Measurements from ENCODE around the gene AUTS2.
"Not testable (repeated sequence)": the region's sequence is repeated elsewhere in the genome, so short reads cannot be mapped to it uniquely, and the experiment has no call there.

Gene AUTS2

GRCh38 chr7:70574314-70574834, 976.1 kb downstream of the AUTS2 start:
- no peak for DNase-seq (ENCODE audit: low read depth in 2 of 2)

GRCh38 chr7:70574970-70575799, 976.9 kb downstream of the AUTS2 start:
- DNase-seq (ENCODE audit: low read depth in 2 of 2) = no peak

- no peak for DNase-seq (ENCODE audit: low read depth in 2 of 2)
Measured at GRCh38 chr7:70577078-70577477, 978.8 kb downstream of the AUTS2 start.

GRCh38 chr7:70578131-70578530, 979.9 kb downstream of the AUTS2 start:
- DNase-seq (ENCODE audit: low read depth in 2 of 2) = no peak

- no peak for DNase-seq (ENCODE audit: low read depth in 2 of 2)
Measured at GRCh38 chr7:70579397-70580097, 981.3 kb downstream of the AUTS2 start.

- DNase-seq (ENCODE audit: low read depth in 2 of 2) = no peak
Measured at GRCh38 chr7:70580161-70580560, 981.9 kb downstream of the AUTS2 start.

GRCh38 chr7:70582927-70583895, 984.9 kb downstream of the AUTS2 start:
- no peak for DNase-seq (ENCODE audit: low read depth in 2 of 2)

GRCh38 chr7:70583965-70584883, 985.9 kb downstream of the AUTS2 start:
- no peak for DNase-seq (ENCODE audit: low read depth in 2 of 2)

GRCh38 chr7:70585071-70585470, 986.8 kb downstream of the AUTS2 start:
- no peak for DNase-seq (ENCODE audit: low read depth in 2 of 2)

GRCh38 chr7:70586822-70587221, 988.5 kb downstream of the AUTS2 start:
- no peak for DNase-seq (ENCODE audit: low read depth in 2 of 2)

- no peak for DNase-seq (ENCODE audit: low read depth in 2 of 2)
Measured at GRCh38 chr7:70587739-70588138, 989.5 kb downstream of the AUTS2 start.

GRCh38 chr7:70588191-70588921, 990.1 kb downstream of the AUTS2 start:
- DNase-seq (ENCODE audit: low read depth in 2 of 2) = no peak

- no peak for DNase-seq (ENCODE audit: low read depth in 2 of 2)
Measured at GRCh38 chr7:70589010-70589409, 990.7 kb downstream of the AUTS2 start.

- DNase-seq (ENCODE audit: low read depth in 2 of 2) = no peak
Measured at GRCh38 chr7:70589590-70589989, 991.3 kb downstream of the AUTS2 start.

- no peak for DNase-seq (ENCODE audit: low read depth in 2 of 2)
Measured at GRCh38 chr7:70590126-70590854, 992.0 kb downstream of the AUTS2 start.

- no peak for DNase-seq (ENCODE audit: low read depth in 2 of 2)
Measured at GRCh38 chr7:70591643-70592042, 993.4 kb downstream of the AUTS2 start.

GRCh38 chr7:70592171-70592570, 993.9 kb downstream of the AUTS2 start:
- no peak for DNase-seq (ENCODE audit: low read depth in 2 of 2)

- no peak for DNase-seq (ENCODE audit: low read depth in 2 of 2)
Measured at GRCh38 chr7:70594170-70594569, 995.9 kb downstream of the AUTS2 start.

- DNase-seq (ENCODE audit: low read depth in 2 of 2) = not testable (repeated sequence)
Measured at GRCh38 chr7:70594885-70595284, 996.6 kb downstream of the AUTS2 start.

Measured in stimulated activated CD8-positive, alpha-beta memory T cell treated with anti-CD3 and anti-CD28 coated beads, Interleukin-15, amount 100 ng/mL, for 4 hours (primary cell).